NCI-H1694 treated with DMSO at 0.1 percent for 48 hours (cell line): ENCODE measurements around the gene RUBCN.
A peak's percentile ranks its signal among the peaks of the same experiment; 100 is the strongest.
"Not testable (repeated sequence)": the region's sequence is repeated elsewhere in the genome, so short reads cannot be mapped to it uniquely, and the experiment has no call there.

Experiments used
- DNase-seq: peaks from one replicate; lab custom pipeline; 2025; lab: John Stamatoyannopoulos, UW

RUBCN gene

GRCh38 chr3:197734667-197735318 is 1.9 kb downstream of the RUBCN start:
- DNase-seq, result no peak

- no peak for DNase-seq
Observed at GRCh38 chr3:197733042-197733441, 3.7 kb downstream of the RUBCN start.

- not testable (repeated sequence) for DNase-seq
Observed at GRCh38 chr3:197731483-197731882, 5.2 kb downstream of the RUBCN start.

- DNase-seq, result not testable (repeated sequence)
Observed at GRCh38 chr3:197730770-197731169, 5.9 kb downstream of the RUBCN start.

- no peak for DNase-seq
Observed at GRCh38 chr3:197730200-197730599, 6.5 kb downstream of the RUBCN start.

GRCh38 chr3:197728487-197728886 is 8.2 kb downstream of the RUBCN start:
- no peak for DNase-seq

GRCh38 chr3:197727878-197728277 is 8.8 kb downstream of the RUBCN start:
- DNase-seq, result not testable (repeated sequence)

GRCh38 chr3:197722734-197723133 is 14.0 kb downstream of the RUBCN start:
- no peak for DNase-seq

- no peak for DNase-seq
Observed at GRCh38 chr3:197720694-197721093, 16.0 kb downstream of the RUBCN start.

GRCh38 chr3:197718891-197719290 is 17.8 kb downstream of the RUBCN start:
- DNase-seq, result no peak

GRCh38 chr3:197714251-197714650 is 22.5 kb downstream of the RUBCN start:
- no peak for DNase-seq

GRCh38 chr3:197713477-197713822 is 23.3 kb downstream of the RUBCN start:
- DNase-seq, result no peak

- peak; percentile 57 for DNase-seq
Observed at GRCh38 chr3:197711973-197712707, 24.6 kb downstream of the RUBCN start.

- not testable (repeated sequence) for DNase-seq
Observed at GRCh38 chr3:197710965-197711364, 25.7 kb downstream of the RUBCN start.

- no peak for DNase-seq
Observed at GRCh38 chr3:197709135-197709534, 27.6 kb downstream of the RUBCN start.

GRCh38 chr3:197706658-197707057 is 30.0 kb downstream of the RUBCN start:
- no peak for DNase-seq

- DNase-seq, result no peak
Observed at GRCh38 chr3:197701841-197702240, 34.9 kb downstream of the RUBCN start.

GRCh38 chr3:197700095-197700494 is 36.6 kb downstream of the RUBCN start:
- DNase-seq, result no peak

- DNase-seq, result no peak
Observed at GRCh38 chr3:197697355-197697754, 39.3 kb downstream of the RUBCN start.

GRCh38 chr3:197694251-197694650 is 42.5 kb downstream of the RUBCN start:
- DNase-seq, result no peak

GRCh38 chr3:197692641-197693040 is 44.1 kb downstream of the RUBCN start:
- DNase-seq, result peak; percentile 6

GRCh38 chr3:197690754-197691153 is 46.0 kb downstream of the RUBCN start:
- no peak for DNase-seq

- no peak for DNase-seq
Observed at GRCh38 chr3:197687570-197687969, 49.1 kb downstream of the RUBCN start.

GRCh38 chr3:197686899-197687298 is 49.8 kb downstream of the RUBCN start:
- no peak for DNase-seq
